ENCODE data around the gene COX18. TPM values are rescaled to one million over a fixed set of nuclear protein-coding genes. Genes with fewer than 3 reads are reported as not detected.

Gene COX18
- total and polyA plus RNA-seq, 2 experiments from 2014 or later = 9.6 to 44.7 TPM

DNA sequence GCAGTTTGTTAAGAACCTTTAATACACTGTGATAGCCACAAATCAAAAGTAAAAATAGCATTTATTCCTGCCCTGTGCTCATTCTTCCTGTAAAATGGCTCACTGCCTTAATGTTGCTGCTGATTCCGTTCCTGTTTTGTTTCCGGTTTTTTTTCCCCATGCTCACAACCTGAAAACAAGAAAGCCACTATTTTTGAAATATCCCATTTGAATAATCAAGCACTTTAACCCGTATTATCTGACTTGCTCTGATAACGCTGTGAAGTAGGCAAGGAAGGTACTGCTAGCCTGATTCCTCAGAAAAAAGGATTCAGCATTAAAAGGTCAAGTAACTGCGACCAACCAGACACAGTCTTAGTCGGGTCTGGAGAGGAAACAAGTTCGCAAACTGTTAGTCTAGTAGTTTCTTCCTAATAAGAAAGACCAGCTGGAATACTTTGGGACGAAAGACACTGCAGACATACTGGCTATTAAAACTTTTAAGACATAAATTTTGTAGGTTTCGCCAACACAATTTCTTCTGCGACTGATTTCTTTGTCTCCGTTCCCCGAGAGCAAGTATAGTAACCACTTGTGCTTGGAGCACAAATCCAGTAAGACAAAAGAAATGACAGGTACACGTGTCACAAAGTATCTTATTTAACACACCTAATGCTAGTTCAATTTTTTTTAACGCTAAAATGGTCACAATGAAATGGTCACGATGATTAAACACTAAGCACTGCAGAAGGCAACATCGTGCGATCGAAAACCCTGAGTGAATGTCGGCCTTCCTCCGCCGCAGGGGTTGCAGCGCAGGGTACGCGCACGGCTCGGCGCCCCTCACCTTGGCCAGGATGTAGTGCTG is 802 bp downstream of the COX18 start:
- H3K36me3 Mint-ChIP-seq (ENCODE audit: low read depth) = peaks cover 15% of the 10 kb centered on the region
- peak; percentile 5 for ATAC-seq
- 0 out of 2 replicates have a peak, but pooled peaks cover 3% of the 10 kb centered on the region for H3K36me3 ChIP-seq (ENCODE audit: insufficient read depth)
- TF ChIP-seq ZNF114 (CRISPR knock-in tag; IDR thresholded peaks at IDR 0.05) (no peak), EZH2 (IDR thresholded peaks at IDR 0.05; ENCODE audit: low read depth, unreplicated experiment) (no peak), STAT1 (IDR thresholded peaks at IDR 0.05; ENCODE audit: unreplicated experiment) (no peak), JUNB (IDR thresholded peaks at IDR 0.05; ENCODE audit: unreplicated experiment) (no peak), ZNF331 (CRISPR knock-in tag; IDR thresholded peaks at IDR 0.05; ENCODE audit: low read depth) (no peak), EZH2phosphoT487 (IDR thresholded peaks at IDR 0.05; ENCODE audit: unreplicated experiment) (no peak), POLR2AphosphoS5 (IDR thresholded peaks at IDR 0.05; ENCODE audit: low read depth) (no peak)
- TF ChIP-seq, protein P1, sequence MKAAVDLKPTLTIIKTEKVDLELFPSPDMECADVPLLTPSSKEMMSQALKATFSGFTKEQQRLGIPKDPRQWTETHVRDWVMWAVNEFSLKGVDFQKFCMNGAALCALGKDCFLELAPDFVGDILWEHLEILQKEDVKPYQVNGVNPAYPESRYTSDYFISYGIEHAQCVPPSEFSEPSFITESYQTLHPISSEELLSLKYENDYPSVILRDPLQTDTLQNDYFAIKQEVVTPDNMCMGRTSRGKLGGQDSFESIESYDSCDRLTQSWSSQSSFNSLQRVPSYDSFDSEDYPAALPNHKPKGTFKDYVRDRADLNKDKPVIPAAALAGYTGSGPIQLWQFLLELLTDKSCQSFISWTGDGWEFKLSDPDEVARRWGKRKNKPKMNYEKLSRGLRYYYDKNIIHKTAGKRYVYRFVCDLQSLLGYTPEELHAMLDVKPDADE (IDR thresholded peaks at IDR 0.05) = no peak
- TF ChIP-seq, protein P2, sequence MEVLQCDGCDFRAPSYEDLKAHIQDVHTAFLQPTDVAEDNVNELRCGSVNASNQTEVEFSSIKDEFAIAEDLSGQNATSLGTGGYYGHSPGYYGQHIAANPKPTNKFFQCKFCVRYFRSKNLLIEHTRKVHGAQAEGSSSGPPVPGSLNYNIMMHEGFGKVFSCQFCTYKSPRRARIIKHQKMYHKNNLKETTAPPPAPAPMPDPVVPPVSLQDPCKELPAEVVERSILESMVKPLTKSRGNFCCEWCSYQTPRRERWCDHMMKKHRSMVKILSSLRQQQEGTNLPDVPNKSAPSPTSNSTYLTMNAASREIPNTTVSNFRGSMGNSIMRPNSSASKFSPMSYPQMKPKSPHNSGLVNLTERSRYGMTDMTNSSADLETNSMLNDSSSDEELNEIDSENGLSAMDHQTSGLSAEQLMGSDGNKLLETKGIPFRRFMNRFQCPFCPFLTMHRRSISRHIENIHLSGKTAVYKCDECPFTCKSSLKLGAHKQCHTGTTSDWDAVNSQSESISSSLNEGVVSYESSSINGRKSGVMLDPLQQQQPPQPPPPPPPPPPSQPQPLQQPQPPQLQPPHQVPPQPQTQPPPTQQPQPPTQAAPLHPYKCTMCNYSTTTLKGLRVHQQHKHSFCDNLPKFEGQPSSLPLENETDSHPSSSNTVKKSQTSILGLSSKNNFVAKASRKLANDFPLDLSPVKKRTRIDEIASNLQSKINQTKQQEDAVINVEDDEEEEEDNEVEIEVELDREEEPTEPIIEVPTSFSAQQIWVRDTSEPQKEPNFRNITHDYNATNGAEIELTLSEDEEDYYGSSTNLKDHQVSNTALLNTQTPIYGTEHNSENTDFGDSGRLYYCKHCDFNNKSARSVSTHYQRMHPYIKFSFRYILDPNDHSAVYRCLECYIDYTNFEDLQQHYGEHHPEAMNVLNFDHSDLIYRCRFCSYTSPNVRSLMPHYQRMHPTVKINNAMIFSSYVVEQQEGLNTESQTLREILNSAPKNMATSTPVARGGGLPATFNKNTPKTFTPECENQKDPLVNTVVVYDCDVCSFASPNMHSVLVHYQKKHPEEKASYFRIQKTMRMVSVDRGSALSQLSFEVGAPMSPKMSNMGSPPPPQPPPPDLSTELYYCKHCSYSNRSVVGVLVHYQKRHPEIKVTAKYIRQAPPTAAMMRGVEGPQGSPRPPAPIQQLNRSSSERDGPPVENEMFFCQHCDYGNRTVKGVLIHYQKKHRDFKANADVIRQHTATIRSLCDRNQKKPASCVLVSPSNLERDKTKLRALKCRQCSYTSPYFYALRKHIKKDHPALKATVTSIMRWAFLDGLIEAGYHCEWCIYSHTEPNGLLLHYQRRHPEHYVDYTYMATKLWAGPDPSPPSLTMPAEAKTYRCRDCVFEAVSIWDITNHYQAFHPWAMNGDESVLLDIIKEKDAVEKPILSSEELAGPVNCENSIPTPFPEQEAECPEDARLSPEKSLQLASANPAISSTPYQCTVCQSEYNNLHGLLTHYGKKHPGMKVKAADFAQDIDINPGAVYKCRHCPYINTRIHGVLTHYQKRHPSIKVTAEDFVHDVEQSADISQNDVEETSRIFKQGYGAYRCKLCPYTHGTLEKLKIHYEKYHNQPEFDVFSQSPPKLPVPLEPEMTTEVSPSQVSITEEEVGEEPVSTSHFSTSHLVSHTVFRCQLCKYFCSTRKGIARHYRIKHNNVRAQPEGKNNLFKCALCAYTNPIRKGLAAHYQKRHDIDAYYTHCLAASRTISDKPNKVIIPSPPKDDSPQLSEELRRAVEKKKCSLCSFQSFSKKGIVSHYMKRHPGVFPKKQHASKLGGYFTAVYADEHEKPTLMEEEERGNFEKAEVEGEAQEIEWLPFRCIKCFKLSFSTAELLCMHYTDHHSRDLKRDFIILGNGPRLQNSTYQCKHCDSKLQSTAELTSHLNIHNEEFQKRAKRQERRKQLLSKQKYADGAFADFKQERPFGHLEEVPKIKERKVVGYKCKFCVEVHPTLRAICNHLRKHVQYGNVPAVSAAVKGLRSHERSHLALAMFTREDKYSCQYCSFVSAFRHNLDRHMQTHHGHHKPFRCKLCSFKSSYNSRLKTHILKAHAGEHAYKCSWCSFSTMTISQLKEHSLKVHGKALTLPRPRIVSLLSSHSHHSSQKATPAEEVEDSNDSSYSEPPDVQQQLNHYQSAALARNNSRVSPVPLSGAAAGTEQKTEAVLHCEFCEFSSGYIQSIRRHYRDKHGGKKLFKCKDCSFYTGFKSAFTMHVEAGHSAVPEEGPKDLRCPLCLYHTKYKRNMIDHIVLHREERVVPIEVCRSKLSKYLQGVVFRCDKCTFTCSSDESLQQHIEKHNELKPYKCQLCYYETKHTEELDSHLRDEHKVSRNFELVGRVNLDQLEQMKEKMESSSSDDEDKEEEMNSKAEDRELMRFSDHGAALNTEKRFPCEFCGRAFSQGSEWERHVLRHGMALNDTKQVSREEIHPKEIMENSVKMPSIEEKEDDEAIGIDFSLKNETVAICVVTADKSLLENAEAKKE (CRISPR knock-in tag; IDR thresholded peaks at IDR 0.05) = no peak
- TF ChIP-seq, protein P3, sequence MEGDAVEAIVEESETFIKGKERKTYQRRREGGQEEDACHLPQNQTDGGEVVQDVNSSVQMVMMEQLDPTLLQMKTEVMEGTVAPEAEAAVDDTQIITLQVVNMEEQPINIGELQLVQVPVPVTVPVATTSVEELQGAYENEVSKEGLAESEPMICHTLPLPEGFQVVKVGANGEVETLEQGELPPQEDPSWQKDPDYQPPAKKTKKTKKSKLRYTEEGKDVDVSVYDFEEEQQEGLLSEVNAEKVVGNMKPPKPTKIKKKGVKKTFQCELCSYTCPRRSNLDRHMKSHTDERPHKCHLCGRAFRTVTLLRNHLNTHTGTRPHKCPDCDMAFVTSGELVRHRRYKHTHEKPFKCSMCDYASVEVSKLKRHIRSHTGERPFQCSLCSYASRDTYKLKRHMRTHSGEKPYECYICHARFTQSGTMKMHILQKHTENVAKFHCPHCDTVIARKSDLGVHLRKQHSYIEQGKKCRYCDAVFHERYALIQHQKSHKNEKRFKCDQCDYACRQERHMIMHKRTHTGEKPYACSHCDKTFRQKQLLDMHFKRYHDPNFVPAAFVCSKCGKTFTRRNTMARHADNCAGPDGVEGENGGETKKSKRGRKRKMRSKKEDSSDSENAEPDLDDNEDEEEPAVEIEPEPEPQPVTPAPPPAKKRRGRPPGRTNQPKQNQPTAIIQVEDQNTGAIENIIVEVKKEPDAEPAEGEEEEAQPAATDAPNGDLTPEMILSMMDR (conservative IDR thresholded peaks at IDR 0.05; ENCODE audit: low read depth in 2 of 2) = no peak
- H3K27me3 ChIP-seq (ENCODE audit: insufficient read depth) = no peaks in the 10 kb centered on the region
- peaks cover 13% of the 10 kb centered on the region for H3K27me3 Mint-ChIP-seq (ENCODE audit: insufficient read depth, low read depth, poor library complexity)
- H3K27ac ChIP-seq (ENCODE audit: low read depth) = peak overlapping the region; percentile 93
- peak overlapping the region; percentile 79 for H3K4me3 Mint-ChIP-seq
- H3K27ac Mint-ChIP-seq = peak overlapping the region; percentile 99
- peaks cover 8% of the 10 kb centered on the region for H3K4me1 Mint-ChIP-seq
- H3K79me2 ChIP-seq (replicated peaks; ENCODE audit: insufficient read depth) = peaks cover 15% of the 10 kb centered on the region; the same call in 1 of the 2 replicates
- H2AFZ ChIP-seq = peak overlapping the region; percentile 24; the same call in 1 of the 2 replicates
- H3K4me1 ChIP-seq (ENCODE audit: insufficient read depth) = no peaks in the 10 kb centered on the region
- H4K20me1 ChIP-seq (replicated peaks; ENCODE audit: insufficient read depth) = no peaks in the 10 kb centered on the region
- peak overlapping the region; percentile 79 for H3K4me2 ChIP-seq
- peak; percentile 22 for DNase-seq (ENCODE audit: low spot score)
- H3K9me3 Mint-ChIP-seq = no peaks in the 10 kb centered on the region; the same call in 2 of the 3 replicates
- no peaks in the 10 kb centered on the region for H3K9me2 ChIP-seq (ENCODE audit: insufficient read depth)
- no peaks in the 10 kb centered on the region for H3F3A ChIP-seq (replicated peaks; ENCODE audit: low read depth)
- peak overlapping the region; percentile 72 for H3K4me3 ChIP-seq
